Stimulated activated CD8-positive, alpha-beta memory T cell treated with anti-CD3 and anti-CD28 coated beads, Interleukin-2, amount 100 ng/mL, for 1 hour (primary cell): ENCODE results near the gene CELSR1.

Experiments used
- DNase-seq, 2 donors: peaks; one replicate each; pipeline ENCODE4 v3.0.0-alpha.2; 2020; ENCODE audit warnings: low read depth in 2 of 2

The CELSR1 gene

DNA sequence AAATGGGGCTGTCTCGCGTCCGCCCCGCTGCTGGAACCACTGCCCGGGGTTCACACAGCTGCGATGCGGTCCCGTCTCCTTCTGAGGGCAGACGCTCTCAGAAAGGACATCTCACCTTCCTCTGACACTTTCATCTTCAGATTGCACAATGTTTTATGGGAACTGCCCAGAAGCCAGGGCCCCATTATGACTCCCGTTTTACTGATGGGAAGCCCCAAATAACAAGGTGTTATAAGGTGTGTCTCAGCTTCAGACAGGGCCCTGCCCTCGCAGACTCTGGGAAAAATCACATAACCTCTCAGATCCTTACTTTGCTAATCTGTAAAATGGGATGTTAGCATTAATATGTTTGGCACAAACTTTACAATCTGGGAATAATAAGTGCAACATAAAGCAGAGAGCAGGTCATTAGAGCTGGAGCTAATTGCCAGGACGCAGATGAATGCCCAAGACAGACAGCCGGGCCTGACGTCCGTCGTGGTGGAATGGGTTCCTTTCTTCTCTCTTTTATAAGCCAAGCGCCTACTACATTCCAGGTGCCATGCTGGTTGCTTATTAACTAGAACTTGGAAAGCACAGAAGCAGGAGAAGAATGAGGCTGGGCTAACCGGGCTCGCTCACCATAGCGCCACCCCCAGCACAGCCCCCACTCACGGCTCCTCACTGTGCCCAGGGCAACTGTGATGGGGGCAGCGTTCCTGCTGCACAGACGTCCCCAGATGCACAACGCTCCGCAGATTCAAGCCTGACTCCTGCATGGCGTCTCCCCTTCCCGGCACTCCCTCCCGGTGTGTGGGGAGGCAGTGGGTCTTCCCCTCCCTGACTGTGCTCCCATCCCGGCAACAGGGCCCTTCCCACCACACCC, 158.1 kb downstream of the CELSR1 start:
- DNase-seq: no peak

DNA sequence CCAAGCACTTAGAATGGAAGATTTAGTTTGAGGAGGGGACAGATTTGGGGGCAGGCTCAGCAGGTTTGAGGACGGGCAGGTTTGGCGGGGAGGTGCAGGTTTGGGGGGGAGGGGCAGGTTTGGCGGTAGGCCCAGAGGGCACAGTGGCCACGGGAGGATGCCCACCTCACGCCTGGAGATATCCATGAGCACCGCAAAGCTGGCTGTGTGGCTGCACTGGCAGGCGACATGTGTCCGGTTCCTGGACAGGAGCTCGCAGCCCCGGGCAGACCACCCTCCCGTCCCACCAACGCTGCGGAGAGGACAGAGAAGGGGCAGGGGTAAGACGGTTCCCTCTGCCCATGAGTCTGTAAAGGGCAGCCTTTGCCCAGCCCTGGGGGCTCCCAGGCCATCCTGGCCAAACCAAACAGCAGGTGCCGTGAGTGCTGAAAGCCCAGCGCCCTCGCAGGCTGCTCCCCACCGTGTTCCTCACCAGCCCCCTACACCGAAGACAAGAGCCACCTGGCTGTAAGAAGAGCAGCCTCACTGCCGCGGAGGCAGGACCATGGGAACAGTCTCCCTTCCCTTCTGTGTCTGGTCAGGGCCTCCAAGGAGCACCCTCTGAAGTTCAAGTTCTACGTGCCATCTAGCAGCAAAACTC, 158.9 kb downstream of the CELSR1 start:
- no peak for DNase-seq

DNA sequence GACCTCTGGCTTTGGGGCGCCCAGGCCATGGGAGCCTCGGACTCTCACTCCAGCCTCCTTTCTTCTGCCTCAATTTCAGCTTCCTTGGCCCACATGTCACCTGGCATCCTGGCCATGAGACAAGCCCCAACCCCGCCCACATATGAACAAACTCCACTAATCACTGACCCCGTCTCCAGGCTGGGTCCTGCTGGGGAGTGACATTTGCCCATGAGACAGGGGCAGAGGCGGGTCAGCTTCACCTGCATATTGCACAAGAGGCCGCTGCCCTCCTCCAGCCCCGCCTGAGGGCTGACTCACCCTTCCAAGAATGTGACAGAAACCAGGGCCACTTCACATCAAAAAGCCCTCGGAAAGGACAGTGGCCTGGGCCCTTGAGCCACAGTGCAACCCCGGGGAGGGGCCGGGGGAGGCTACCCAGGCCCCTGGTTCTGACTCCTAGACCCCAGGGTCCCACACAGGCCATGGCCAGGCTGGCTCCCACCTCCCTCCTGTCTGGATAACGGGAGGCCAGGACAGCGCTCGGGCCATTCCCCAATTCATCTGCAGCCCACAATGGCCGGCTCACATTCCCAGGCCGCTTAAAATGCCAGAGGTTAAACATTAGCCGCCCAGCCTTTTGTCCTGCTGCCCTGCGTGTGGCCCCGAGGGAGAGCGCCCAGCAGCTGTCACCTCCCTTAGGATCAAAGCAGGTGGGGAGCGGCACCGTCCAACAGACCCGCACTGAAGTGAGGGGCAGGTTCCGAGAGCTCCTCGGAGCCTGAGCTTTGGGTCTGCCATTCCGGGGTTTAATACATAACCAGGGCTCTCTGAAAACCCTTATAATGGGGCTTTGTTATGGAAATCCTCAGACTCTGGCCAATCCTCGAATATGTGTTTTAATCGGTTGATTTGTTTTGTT, 159.6 kb downstream of the CELSR1 start:
- DNase-seq: no peak

DNA sequence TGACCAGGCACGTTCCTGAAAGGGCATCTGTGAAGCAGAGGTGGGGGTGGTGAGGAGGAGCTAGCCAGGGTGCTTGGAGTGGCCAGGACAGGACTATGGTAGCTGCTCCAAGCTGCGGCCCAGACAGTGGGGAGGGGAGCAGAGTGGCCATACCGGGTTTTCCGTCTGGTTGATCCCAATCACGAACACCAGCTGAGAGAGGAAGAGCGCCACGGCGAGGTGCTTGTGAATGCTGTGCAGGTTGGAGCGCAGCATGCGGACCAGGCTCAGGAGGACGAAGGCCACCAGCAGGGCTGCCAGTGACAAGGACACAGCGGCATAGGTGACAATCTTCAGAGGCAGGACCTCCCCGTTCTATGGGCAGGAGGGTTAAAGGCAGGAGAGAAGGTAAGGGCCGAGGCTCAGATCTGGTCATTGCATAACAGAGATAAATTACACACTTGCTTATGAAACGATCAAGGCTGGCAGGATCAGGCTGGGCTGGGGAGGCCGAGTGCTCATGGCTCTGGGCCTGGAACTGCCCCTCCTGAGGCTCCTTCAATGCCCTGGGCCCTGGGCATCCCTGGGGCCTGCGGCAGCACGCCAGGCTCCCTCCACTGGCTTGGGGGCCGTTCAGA, 160.4 kb downstream of the CELSR1 start:
- DNase-seq: no peak

DNA sequence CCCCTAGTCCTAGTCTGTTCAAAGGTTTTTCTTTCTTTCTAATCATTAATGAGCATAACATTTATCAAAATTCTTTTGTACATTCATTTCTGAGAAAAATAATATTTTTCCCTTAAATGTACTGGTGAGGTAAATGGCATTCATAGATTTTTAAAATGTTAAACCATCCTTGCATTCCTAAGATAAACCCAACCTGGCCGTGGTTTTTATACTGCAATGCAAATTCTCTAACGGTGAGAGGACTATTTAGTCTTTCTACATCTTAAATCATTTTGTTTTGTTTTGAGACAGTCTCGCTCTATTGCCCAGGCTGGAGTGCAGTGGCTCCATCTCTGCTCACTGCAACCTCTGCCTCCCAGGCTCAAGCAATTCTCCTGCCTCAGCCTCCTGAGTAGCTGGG, 161.3 kb downstream of the CELSR1 start:
- DNase-seq: no peak

DNA sequence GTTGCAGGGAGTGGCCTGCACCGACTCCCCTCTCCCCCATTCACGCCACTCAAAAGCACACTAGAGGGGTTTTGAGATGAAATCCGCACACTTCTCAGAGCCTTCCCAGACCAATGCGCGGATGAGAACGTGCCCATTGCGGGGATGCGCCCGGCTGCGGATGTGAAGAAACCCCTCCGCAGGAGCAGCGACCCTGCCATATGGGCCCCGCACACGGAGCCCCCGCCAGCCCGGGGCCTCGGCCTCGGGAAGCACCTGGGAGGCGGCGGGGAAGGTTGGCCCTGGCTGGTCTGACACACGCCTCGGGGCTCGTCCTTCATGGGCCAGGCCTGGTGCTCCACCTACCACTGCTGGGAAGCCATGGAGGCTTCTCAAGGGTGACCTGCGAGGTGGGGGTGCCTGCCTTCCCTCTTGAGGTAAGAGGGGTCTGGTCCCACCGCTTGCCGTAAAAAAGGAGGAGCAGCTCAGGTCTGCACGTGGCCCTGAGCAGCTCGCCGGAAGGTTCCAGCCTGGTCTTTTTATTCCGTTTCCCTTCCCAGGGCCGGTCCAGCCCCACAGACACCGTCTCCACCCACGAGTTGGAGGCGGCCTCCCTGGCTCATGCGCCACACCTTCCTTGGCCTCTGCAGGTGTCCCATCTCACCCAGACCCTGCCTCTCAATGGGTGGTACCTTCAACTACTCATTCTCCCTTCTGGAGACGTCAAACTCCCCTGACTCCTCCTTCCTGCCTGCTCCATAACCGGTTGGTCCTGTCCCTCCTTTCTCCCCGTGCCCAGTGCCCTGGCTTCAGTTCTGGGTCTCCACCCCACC, 162.6 kb downstream of the CELSR1 start:
- DNase-seq: no peak

DNA sequence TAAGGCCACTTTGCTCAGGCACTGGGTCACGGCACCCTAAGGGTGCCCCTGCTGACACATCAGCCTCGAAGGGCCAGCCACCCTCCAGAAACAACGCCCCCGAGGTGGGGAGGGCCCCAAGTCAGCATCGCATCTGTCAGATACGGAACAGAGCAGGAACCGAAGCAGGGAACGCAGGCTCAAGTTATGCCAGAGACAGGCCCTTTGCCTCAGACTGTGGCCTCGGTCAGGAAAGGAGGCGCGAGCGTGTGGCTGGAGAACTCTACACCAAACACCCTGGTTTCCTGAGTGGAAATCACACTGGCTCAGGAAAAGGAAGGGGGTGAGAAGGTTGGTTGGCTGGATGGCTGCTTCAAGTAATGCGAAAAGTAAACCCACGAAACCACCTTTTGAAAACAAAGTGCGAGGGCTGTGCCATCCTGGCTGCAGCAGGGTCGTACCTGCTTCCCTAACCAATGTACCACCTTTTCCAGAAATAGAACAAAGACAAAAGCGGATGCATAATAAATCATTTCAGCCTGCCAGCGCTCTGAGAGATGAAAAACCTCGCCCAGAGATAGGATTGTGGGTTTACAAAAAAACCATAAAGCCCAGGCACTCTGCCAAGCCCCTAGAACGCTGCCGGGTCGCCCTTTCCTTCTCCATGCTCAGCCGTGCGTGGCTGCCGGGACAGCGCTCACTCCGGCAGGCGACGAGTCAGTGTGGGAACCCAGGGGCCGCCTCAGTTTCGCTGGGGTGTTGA, 163.3 kb downstream of the CELSR1 start:
- no peak for DNase-seq

DNA sequence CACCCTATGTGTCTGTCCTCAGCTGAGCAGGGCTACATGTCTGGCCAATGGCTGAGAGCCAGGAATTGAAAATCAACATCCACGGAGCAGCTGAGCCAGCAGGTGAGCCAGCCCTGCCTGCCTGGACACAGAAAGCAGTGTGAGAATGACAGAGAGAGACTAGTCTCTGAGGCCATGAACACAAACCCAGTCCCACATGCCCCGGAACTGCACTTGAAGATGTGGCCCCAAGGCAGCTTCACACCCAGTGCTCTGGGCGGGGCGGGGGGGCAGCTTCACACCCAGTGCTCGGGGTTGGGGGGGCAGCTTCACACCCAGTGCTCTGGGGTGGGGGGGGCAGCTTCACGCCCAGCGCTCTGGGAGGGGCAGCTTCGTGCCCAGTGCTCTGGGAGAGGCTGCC, 164.3 kb downstream of the CELSR1 start:
- peak in 1 of 2 donors; percentile 9 for DNase-seq

DNA sequence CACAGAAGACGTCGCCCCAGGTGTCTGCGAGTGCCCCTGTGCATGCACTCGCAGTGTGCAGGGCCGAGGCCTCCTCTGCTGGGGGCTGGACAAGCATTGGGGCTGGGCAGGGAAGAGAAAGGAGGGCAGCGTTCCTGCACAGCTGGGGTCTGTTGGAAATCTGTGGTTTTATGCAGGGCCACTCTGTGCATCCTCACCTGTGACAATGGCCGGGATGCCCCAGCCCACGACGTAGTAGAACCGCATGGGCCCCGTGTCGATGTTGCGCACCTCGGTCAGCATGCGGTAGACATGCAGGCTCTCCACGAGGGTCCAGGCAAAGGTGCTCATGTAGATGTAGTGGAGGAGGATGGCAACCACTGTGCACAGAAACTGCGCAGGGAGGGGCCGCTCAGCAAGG, 164.7 kb downstream of the CELSR1 start:
- DNase-seq: no peak

DNA sequence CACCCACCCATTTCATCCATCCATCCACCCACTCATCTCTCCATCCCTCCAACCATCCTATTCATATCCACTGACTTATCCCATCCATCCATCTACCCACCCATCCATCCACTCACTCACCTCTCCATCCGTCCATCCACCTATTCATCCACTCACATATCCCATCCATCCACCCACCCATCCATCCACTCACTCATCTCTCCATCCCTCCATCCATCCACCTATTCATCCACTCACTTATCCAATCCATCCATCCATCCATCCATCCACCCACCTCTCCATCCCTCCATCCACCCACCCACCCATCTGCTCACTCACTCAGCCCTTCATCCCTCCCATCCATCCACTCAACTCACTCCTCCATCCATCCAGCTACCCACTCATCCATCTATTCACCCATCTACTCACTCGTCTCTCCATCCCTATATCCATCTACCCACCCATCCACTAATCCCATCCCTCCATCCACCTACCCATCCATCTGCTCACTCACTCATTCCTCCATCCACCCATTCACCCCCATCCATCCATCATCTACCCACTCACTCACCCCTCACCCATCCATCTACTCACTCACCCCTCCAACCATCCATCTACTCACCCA, 165.7 kb downstream of the CELSR1 start:
- no peak for DNase-seq

DNA sequence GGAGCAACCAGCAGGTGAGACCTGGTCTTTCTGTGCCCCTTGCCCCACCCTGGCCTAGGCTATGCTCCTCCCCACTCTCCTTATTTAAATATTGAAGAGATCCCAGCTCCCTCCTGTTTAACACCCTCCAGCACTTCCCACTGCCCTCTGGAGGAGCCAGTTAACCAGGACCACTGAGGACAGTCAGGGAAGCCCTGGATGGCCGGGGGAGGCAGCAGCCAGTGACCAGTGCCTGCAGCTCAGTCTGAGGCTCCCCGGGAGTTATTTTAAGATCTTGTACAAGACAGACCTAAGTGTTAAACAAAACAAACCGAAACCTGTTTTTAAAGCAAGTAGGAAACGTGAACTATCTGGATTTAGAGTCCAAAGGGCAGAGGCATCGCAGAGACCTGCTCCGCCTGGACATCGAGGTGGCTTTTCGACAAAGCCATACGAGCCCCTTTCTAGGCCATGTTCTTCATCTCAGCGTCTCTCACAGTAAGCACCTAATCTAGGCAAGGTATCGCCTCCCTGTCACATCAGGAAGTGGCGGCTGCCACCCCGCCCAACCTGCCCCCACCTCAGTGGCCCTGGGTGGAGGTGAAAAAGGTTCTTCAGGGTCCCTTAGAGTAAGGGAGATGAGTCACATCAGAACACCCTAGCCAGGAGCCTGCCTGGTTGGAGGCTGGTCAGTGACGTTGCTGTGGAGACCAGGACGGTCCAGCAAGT, 166.7 kb downstream of the CELSR1 start:
- peak; percentile 18 to 41 for DNase-seq

DNA sequence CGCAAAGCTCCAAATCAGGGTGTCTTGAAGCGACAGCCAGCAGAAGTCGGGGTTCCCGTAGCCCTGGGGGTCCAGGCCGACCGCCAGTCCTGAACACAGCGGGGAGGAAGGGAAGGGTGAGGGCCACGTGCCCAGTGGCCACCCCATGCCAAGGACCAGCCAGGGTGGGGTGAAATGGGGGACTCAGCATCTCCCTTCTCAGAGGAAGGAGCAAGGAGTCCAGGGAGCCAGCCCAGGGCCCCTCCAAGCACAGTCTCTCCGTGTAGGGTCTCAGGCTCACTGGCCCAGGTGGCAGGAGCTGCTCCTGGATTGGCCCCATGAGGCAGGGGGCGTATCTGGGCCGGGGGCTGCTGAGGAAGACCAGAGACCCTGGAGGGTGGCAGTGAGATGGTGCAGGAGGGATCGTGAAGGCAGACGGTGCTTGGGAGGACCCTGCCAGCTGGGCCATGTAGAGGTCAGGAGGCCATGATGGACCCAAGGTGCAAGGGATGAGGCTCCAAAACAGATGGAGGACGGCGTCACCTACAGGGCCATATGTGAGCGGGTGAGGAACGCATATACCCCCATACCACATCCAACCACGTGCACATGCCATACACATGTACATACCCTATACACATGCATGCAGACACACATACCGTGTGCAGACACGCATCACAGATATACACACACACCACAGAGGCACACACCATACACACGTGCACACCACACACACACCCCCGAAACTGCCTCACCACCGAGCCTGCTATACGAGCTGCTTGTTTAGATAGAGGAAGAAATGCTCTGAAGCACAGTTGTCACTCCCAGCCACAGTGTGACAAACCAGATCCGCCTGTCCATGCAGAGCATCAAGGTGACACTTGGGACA, 167.5 kb downstream of the CELSR1 start:
- DNase-seq: no peak

DNA sequence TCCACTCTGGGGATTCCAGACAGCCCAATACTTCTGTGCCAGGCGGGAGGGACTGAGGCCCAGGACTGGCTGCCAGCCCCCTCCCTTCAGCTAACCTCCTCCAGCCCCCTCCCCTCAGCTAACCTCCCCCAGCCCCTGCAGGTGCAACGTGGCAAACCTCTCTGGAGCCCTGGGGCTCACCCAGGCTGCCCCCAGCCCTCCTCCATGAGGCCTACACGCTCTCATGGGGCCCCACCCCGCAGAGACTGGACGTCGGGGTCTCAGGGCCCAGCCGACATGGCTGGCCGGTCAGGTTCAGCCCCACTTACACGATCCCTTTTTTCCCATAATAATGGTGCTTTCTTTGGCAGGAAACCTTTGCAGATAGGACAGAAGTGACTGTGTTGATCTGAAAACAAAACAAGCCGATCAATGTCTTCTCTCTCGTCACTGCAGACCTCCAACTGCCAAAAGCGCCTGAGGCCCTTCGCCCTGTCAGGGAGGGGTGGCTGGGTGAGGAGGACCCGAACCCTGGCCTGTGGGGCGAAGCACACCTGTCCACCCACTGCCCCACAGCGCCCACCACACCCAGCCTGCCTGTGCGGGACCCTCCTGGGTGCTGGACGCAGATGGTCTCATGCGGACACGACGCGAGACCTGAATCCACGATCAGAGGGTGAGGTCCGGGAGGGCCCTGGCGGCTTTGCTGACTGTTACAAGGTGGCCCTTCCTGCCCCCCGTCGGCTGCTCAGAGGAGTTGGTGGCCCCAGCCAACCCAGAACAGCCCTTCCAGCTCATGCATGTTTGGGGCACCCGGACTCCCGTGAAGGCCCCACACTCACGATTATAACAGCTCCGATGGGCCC, 168.3 kb downstream of the CELSR1 start:
- no peak for DNase-seq

DNA sequence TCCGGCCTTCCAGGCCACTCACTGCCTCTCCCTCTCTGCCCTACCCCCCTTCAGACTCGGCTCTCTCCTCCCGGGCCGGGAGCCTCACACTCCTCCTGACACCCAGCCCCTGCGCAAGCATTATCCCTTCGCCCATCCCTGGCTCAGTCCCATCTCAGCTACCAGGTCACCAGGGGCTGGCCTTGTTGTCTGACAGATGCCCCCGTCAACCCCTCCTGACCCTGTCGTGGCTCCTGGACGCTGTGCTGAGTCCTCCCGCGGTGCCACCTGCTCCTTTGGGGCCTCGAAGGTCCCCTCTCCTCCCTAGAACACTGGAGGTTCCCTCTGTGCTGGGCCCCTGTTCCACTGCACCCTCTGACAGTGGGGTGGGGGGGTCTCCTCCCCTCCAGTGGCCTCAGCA, 169.0 kb downstream of the CELSR1 start:
- no peak for DNase-seq

DNA sequence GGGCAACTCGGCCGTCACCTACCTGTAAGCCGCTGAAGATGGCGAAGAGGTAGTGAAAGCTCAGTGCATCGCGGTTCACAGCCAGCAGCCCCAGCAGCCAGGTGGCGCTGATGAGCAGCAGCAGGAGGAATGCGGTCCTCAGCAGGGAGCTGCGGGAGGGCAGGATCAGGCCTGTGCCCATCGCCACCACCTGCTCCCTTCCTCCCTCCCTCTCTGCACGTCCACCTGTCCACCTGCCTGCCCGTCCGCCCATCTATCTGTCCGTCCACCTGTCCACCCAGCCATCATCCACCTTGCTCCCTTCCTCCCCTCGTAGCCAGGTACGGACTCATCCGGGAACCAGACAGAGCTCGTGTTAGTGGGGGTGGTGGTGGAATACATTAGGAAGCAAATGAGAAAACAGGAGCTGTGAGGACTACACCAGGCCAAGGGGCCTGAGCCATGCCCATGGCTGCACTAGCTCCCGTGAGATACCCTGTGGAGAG, 169.7 kb downstream of the CELSR1 start:
- peak; percentile 33 to 40 for DNase-seq

DNA sequence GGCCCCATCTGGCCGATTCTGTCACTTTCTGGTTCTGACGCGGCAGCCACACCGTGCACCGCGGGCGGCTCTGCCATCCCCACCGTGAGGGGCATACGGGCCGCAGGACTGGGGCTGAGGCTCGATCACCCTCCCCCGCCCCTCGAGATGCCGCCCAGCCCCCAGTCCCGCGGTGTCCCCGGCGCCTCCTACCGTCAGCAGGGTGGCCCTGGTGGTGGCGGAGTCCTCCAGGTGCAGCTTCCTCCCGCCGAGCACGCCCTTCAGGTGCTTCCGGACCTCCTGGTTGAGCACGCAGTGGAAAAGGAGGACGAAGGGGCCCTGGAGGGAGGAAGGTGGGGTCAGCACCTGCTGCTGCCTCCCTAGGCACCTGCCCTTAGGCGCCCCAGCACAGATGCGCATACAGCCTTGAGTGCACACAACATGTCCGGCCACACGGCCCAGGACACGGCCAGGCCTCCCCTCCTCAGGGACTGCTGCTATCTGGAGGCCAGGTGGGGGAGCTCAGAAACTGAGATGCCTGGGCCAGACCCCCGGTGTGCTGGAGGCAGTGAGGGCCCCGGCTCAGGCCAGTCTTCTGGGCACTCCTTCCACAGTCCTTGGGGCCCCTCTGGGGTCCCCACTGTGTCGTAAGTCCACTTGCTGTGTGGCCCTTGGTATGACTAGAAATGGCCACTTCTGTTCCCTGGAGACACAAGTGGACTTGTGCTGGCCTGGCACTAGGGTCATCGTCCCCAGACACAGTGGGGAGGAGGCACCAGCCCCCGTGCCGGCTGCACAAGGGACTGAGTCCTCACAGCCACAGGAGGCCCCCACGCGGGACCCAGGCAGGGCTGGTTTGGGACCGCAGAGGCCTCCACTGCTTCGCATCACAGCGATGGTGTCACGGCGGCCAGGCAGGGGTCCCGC, 170.4 kb downstream of the CELSR1 start:
- DNase-seq: no peak
